Measurements from ENCODE around the gene TXNRD2. TPM values are rescaled to one million over a fixed set of nuclear protein-coding genes. Genes with fewer than 3 reads are reported as not detected.
"Not testable (repeated sequence)": the region's sequence is repeated elsewhere in the genome, so short reads cannot be mapped to it uniquely, and the experiment has no call there.

The TXNRD2 gene
- total RNA-seq, 1 experiment from 2014 or later: 38.2 TPM

DNA sequence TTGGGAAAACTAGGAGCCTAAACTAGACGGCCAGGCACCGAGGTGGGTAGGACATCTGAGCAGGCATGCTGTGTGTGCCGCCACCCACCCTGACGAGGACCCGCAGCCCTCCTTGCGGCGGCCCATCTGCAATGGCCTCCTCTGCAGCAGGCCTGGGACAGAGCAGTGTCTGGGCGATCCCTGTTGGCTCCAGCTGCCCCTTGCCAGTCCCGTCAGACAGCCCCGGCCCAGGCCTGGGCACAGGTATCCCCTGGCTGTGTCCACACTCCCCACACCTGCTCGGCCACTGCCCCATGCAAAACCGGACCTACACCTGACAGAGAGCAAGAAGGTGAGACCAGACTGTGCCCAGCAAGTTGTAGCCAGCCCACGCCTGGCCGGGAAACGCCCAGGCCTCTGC lies 48.3 kb downstream of the TXNRD2 start:
- DNase-seq (ENCODE audit: extremely low read depth, low read depth): no peak

DNA sequence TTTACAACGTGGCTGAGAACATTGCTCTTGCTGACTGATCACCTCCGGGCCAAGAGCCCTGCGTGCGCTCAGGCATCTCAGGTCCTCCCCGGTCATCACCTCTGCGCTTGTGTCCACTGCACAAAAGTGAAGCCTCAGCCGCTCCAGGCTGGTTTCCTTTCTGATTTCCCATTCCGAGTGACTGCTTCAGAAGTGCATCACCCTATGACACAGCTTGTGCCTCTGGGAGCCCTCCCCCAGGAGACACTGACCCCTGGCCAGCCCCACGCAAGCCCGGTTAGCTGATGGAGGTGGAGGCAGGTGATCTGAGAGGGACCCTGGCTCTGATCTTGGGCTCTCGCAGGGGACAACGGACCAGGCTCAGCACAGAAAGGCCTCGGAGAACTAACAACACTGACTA lies 48.7 kb downstream of the TXNRD2 start:
- no peak for DNase-seq (ENCODE audit: extremely low read depth, low read depth)

- DNase-seq (ENCODE audit: extremely low read depth, low read depth): no peak
Observed at GRCh38 chr22:19892257-19892879, 49.2 kb downstream of the TXNRD2 start.

DNA sequence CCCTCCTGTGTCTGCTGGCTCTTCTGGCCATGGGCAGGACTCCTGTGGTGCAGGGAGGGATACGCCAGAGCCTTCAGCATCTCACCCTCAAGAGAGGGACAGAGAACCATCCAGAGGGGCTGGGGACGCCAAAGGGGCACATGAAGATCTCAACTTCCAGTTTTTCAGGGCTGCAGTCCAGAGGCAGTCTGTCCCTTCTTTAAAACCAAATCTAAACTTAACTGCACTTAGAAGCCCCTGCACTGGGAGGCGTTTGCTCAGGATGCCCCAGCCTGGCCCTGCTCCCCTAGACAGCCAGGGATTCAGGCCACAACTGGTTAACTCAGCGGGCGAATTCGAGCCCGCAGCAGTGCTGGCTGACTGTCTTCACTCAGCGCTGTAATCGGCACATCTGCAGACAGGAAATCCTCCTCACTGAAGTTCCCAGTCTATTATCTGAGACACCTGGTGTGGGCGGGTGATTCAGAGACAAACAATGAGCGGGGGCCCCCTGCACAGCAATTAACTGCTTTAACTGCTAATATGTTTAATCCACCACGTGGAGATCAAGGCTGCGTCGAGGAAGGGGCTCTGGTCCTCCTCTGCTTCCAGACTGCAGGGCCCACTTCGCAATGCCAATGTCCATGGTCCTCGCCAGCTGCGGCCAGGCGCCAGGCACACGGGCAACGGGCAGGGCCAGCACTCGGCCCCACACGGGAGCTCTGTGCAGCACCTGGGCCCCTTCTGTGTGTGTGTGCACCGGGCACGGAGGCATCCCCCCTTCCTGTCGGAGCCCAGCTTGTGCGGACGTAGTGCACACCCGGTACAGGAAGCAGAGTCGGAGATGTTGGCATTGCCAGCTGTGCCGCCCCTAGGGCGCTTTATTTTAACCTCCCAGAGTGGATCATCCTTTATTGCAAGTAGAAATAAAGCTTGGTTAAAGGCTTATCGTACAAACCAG lies 50.0 kb downstream of the TXNRD2 start:
- no peak for DNase-seq (ENCODE audit: extremely low read depth, low read depth)

DNA sequence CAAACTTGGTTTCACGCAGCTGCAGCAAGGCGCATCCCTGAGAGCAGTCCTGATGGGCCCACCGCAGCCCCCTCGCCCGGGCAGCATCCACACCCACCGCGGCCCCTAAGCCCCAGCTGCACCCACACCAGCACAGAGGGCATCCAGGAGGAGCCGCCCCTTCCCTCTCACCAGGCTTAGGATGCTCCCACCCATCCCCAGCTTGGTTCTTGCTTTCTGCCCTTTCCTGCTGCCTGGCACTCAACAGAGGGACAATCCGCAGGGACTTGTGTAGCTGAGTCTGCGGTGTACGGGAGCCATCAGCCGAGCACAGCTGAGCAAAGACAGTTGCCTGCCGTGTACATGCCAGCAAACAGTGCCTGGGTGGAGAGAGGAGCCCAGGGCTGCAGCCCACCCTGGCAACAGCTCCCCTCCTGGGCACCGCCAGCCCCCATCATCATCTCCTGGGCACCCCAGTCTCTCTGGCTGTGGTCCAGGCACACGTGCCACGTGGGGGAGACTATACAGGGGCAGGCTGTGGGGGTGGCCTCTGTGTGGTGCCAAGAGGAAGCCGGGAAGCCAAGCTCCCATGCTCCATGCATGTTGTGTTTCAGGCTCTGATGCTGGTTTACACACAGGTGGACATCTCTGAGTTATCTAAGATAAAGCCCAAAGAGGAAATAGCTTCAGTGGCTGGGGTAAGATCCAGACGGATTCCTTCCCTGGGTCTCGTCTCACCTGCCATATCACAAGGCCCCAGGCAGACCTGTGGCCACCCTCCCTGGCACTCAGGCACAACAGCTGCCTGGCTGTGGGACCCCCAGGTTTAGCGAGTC lies 50.9 kb downstream of the TXNRD2 start:
- no peak for DNase-seq (ENCODE audit: extremely low read depth, low read depth)

GRCh38 chr22:19889951-19890350 lies 51.7 kb downstream of the TXNRD2 start:
- no peak for DNase-seq (ENCODE audit: extremely low read depth, low read depth)

- no peak for DNase-seq (ENCODE audit: extremely low read depth, low read depth)
Observed at GRCh38 chr22:19888131-19888746, 53.4 kb downstream of the TXNRD2 start.

DNA sequence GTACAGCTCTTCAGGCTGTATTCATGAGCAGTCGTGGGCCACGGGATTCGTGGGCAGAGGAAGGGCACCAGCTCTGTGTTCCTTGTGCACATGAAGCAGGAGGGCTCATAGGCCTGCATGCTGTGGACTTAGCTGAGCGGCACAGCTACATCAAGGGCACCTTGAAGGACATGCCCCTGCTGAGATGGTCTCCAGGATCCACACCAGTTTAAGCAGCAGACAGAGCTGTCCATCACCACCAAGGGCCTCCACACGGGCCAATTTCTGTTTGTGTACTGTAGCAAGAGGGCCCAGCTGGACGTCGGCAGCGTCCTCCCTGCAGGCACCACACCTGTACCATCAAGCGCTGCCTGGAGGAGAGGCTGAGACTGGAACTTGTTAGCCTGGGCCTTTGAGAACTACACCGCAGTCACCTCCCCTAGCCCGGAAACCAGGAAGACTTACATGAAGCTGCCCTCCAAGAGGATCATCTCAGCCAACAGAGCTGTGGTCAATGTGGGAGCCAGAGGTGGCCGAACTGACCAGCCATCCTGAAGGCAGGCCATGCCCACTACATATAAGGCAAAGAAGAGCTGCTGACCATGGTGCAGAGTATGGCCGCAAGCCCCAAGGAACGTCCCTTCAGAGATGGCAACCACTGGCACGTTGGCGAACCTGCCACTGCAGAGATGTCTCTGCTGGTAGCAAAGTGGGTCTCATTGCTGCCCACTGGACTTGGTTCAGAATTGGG lies 54.2 kb downstream of the TXNRD2 start:
- DNase-seq (ENCODE audit: extremely low read depth, low read depth): no peak

- DNase-seq (ENCODE audit: extremely low read depth, low read depth): no peak
Observed at GRCh38 chr22:19886605-19887255, 54.9 kb downstream of the TXNRD2 start.

DNA sequence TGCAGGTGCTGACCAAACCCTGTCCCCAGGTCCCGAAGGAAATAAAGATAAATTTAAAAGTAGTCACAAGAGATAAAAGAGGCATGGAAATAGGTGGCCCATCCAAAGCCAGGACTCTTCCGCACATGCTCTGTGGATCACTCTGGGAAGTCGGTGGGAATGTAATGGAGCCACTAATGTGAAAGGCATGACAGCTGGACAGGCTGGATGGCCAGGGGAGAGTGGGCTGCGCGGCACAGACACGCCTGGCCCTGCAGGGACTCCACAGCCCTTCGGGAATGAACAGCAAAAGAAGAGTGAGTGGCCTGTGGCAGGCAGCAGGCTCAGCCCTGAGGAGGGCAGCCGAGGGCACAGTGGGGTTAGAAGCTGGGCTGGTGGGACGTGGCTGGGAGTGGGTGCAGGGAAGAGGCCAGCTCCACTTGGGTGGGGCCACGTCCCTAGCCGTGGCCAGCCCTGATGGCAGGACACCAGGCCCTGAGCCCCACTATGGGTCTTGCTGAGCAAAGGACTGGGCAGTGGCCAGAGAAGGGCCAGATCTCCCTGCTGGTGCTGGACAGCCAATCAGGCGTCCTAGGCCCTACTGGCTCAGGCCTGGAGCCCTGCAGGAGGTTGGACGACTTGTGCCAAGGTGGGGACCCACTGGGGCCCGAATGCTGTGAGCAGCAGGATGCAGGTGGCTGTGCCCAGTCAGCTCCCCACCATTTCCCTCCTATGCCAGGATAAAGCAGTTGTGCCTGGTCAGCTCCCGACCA lies 55.6 kb downstream of the TXNRD2 start:
- DNase-seq (ENCODE audit: extremely low read depth, low read depth): no peak

- no peak for DNase-seq (ENCODE audit: extremely low read depth, low read depth)
Observed at GRCh38 chr22:19884954-19885751, 56.5 kb downstream of the TXNRD2 start.

- DNase-seq (ENCODE audit: extremely low read depth, low read depth): no peak
Observed at GRCh38 chr22:19884161-19884953, 57.3 kb downstream of the TXNRD2 start.

DNA sequence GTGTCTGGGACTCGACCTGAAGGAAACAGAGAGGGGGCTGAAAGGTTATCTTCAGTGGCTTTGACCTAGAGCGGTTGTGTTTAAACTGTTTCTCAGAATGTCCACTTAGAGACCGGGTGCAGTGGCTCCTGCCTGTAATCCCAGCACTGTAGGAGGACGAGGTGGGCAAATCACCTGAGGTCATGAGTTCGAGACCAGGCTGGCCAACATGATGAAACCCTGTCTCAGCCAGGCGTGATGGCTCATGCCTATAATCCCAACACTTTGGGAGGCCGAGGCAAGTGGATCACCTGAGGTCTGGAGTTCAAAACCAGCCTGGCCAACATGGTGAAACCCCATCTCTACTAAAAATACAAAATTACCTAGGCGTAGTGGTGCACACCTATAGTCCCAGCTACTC lies 58.2 kb downstream of the TXNRD2 start:
- not testable (repeated sequence) for DNase-seq (ENCODE audit: extremely low read depth, low read depth)

DNA sequence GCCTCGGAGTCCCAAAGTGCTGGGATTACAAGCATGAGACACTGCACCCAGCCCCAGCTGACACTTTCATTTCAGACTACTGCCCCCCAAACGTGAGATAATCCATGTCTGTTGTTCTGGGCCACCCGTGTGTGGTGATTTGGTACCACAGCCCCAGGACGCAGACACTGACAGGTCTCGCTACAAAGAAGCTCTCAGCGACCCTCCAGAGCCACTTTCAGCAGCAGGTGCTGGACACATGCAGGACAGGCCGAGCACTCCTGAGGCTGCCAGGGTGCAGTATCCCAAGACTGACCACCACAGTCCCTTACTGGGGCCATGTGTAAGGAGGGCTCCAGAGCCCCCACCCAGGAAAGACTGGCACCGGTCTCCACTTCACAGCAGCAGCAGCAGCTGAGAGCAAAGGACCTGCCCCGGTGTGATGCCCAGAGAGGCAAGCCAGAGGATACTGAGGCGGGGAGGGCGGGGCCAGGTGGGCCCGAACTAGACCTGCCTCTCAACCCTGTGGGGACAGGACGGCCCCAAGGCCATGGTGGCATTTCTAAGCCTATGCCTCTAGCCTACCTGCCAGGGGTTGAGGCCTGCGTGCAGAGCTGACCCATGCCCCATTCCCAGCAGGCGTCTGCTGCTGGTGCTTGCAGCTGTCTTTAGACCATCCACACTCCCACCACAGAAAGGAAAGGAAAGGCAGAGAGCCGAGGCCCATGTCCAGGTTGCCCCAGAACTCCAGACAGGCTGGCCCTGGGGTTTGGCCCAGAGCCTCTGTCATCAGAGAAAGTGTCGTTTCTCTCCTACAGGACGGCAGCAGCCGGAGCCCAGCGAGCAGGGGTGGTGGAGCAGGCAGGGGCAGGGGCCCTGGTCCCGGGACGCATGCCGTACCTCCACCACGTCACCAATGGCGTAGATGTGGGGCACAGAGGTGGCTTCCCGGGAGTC lies 58.9 kb downstream of the TXNRD2 start:
- no peak for DNase-seq (ENCODE audit: extremely low read depth, low read depth)

DNA sequence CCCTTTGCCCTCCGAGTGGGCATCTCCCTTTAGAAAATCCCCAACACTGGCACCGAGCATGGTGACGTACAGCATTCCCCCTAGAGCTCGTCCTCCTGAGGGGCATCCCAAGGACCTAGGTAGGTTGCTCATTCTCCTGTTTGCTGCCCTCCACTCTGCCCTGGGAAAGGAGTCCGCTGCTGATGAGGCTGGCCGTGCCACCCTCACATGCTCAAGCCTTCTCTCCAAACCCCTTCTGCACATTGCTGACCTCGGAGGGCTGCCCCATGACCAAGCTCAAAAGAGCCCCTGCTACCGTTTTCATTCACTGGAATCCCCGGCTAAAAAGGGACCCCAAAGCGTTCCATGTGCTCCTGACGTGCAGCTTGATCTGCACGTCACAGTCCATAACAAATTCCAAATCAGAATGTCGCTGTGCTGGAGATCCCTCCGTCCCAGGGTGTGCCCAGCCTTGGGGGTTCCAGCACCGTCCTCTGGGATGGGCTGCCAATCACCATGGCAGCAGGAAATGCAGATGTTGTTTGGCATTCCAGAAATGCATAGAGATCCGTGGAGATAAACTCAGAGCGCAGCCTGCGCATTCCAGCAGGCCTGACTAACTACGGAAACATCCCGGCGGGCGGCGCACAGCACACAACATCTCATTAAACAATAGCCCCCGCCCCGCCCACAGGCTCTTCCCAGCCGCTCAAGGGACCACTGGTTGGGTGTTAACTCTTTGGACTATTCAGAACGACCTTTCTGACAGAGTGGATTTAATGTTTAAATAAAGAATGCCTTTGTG lies 60.6 kb downstream of the TXNRD2 start:
- DNase-seq (ENCODE audit: extremely low read depth, low read depth): peak; percentile 89

Measured in NCI-H460 (cell line).